ENCODE results near the gene PTGR1. TPM values are rescaled to one million over a fixed set of nuclear protein-coding genes. Genes with fewer than 3 reads are reported as not detected.

Gene PTGR1
- total and polyA plus RNA-seq, 2 donors, result 8.0 to 16.5 TPM

DNA sequence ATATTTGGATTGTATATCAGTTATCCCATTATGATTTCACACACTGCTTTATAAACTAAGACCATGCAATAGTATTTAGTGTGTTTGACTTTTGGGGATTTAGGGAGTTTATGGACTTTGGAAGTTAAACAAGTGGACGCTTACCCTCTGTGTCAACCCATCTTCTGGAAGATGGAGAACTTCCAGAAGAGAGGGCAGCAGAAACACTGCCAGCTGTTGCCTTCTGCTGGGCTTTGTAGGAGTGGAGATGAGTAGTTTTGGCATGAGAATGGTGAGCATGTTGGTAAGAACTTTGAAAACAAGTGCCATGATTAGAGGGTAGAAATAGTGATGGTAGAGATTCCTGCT is 33.9 kb upstream of the PTGR1 start:
- WGBS, result 97% methylated on average over 1 of the region's 1 CpG
- H3K4me1 ChIP-seq (ENCODE audit: control insufficient read depth in 2 of 2, insufficient read depth in 2 of 2, low read length in 2 of 2), result peaks cover 6 to 9% of the 10 kb centered on the region in 2 donors
- no peak for DNase-seq (ENCODE audit: low read depth in 6 of 9, low spot score in 9 of 9)

DNA sequence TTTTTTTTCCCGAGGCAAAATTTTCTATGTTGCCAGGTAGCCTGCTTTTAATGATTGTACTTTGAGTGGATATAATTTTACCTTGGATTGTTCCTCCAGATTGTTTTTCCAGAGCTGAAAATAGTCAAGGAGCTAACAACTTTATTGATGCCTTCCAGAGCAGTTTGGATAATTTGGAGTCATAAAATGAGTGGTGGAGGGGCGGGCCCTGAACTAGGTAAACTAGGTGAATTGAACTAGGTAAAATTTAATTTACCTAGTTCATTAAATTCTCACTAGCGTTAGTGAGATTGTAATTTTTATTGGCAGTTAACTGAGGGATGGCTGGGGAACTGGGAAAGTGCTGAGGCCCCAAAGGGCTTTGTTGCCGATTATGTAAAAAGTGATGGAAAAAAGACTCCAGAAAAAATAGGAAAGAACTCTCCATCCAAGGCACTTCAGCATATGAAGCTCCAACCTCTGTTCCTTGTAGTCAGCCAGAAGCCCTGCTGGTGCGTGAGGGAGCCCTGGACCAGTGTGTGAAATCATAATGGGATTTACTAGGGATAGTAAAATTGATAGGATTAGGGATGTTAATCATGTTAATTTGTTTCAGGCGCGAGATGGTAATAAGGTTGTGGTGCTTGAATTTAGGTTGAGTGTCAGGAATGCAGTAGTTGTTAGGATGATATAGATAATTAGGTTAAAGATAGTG is 33.4 kb upstream of the PTGR1 start:
- no peak for DNase-seq (ENCODE audit: low read depth in 6 of 9, low spot score in 9 of 9)
- WGBS, result 98% methylated on average over 7 of the region's 7 CpGs
- Histone ChIP-seq H3K36me3 (ENCODE audit: control insufficient read depth in 2 of 2, insufficient read depth in 2 of 2, low read length in 1 of 2) (no peaks in the 10 kb centered on the region), H3K27ac (ENCODE audit: low read depth in 1 of 2, low read length in 1 of 2) (no peak overlapping the region), H3K4me3 (ENCODE audit: low read length in 2 of 2) (no peak overlapping the region), H3K27me3 (ENCODE audit: control insufficient read depth in 2 of 2, insufficient read depth in 1 of 2, low read length in 1 of 2) (no peaks in the 10 kb centered on the region), H3K9me3 (ENCODE audit: control insufficient read depth in 2 of 2, insufficient read depth in 1 of 2, low read length in 1 of 2) (no peaks in the 10 kb centered on the region), H3K4me1 (ENCODE audit: control insufficient read depth in 2 of 2, insufficient read depth in 2 of 2, low read length in 2 of 2) (peaks cover 6 to 9% of the 10 kb centered on the region in 2 donors)

More for the DNA sequence above, 33.9 kb upstream of the PTGR1 start:
- no peak overlapping the region for H3K4me3 ChIP-seq (ENCODE audit: low read length in 2 of 2)
- H3K9me3 ChIP-seq (ENCODE audit: control insufficient read depth in 2 of 2, insufficient read depth in 1 of 2, low read length in 1 of 2), result no peaks in the 10 kb centered on the region
- no peaks in the 10 kb centered on the region for H3K36me3 ChIP-seq (ENCODE audit: control insufficient read depth in 2 of 2, insufficient read depth in 2 of 2, low read length in 1 of 2)
- no peak overlapping the region for H3K27ac ChIP-seq (ENCODE audit: low read depth in 1 of 2, low read length in 1 of 2)
- H3K27me3 ChIP-seq (ENCODE audit: control insufficient read depth in 2 of 2, insufficient read depth in 1 of 2, low read length in 1 of 2), result no peaks in the 10 kb centered on the region

DNA sequence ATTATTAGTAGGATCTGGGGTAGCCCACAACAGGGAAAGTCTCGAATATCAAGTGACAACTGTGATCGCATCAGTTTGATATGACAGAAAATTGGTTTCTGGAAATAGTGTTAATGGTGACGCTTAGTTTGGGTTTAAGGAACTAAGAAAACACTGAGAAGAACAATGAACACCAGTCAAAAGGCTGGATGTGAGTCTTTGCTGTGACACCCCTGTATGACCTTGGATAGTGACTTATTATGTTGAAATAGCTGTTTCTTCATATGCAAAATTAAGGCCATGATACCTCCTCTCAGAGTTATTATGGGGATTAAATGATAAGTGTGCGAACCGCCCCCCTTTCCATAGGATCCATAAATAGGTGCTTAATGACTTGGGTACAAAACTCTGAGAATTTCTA is 32.6 kb upstream of the PTGR1 start:
- no peaks in the 10 kb centered on the region for H3K36me3 ChIP-seq (ENCODE audit: control insufficient read depth in 2 of 2, insufficient read depth in 2 of 2, low read length in 1 of 2)
- no peaks in the 10 kb centered on the region for H3K27me3 ChIP-seq (ENCODE audit: control insufficient read depth in 2 of 2, insufficient read depth in 1 of 2, low read length in 1 of 2)
- 46% methylated on average over 5 of the region's 5 CpGs for WGBS
- H3K27ac ChIP-seq (ENCODE audit: low read depth in 1 of 2, low read length in 1 of 2), result no peak overlapping the region
- peak overlapping the region; percentile 53 to 93 for H3K4me3 ChIP-seq (ENCODE audit: low read length in 2 of 2)
- DNase-seq (ENCODE audit: low read depth in 6 of 9, low spot score in 9 of 9), result peak in 2 of 9 donors; percentile 1 to 5
- H3K4me1 ChIP-seq (ENCODE audit: control insufficient read depth in 2 of 2, insufficient read depth in 2 of 2, low read length in 2 of 2), result peaks cover 6 to 9% of the 10 kb centered on the region in 2 donors
- H3K9me3 ChIP-seq (ENCODE audit: control insufficient read depth in 2 of 2, insufficient read depth in 1 of 2, low read length in 1 of 2), result no peaks in the 10 kb centered on the region

DNA sequence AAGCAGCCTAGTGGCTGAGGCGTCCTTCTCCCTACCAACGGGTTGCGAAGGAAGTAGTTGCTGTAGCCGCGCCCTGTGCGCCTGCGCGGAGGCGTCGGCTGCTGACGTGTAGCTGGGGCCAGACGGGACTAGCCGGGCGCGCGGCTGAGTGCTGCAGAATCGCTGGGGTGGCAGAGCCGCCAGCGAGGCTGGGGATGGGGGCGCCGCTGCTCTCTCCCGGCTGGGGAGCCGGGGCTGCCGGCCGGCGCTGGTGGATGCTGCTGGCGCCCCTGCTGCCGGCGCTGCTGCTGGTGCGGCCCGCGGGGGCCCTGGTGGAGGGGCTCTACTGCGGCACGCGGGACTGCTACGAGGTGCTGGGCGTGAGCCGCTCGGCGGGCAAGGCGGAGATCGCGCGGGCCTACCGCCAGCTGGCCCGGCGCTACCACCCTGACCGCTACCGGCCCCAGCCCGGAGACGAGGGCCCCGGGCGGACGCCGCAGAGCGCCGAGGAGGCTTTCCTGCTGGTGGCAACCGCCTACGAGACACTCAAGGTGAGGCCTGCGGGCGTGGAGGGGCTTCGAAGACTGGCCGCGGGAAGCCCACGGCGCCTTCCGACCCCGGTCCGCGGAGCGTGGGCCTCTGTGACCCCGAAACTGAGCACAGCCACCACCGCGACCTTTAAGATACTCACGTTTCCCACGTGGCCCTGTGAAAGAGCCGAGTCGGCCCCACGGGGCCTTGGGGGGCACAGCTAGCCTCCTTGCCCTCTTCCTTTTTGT is 31.9 kb upstream of the PTGR1 start, which contains the start of gene DNAJC25:
Gene DNAJC25 (plus strand): TSS at position 121 of the 758 bp plus-strand sequence. CDS start 74 bp downstream, at position 195.
- under 1% methylated on average over 79 of the region's 79 CpGs for WGBS
- peak within 1 kb of the TSS; percentile 44 to 91 for H3K27ac ChIP-seq (ENCODE audit: low read depth in 1 of 2, low read length in 1 of 2)
- no peaks in the 10 kb centered on the region for H3K9me3 ChIP-seq (ENCODE audit: control insufficient read depth in 2 of 2, insufficient read depth in 1 of 2, low read length in 1 of 2)
- no peaks in the 10 kb centered on the region for H3K36me3 ChIP-seq (ENCODE audit: control insufficient read depth in 2 of 2, insufficient read depth in 2 of 2, low read length in 1 of 2)
- H3K27me3 ChIP-seq (ENCODE audit: control insufficient read depth in 2 of 2, insufficient read depth in 1 of 2, low read length in 1 of 2), result no peaks in the 10 kb centered on the region
- DNase-seq (ENCODE audit: low read depth in 6 of 9, low spot score in 9 of 9), result peak; percentile 95 to 99 (median 96)
- H3K4me3 ChIP-seq (ENCODE audit: low read length in 2 of 2), result peak within 1 kb of the TSS; percentile 53 to 93
- peaks cover 6 to 9% of the 10 kb centered on the region in 2 donors for H3K4me1 ChIP-seq (ENCODE audit: control insufficient read depth in 2 of 2, insufficient read depth in 2 of 2, low read length in 2 of 2)

DNA sequence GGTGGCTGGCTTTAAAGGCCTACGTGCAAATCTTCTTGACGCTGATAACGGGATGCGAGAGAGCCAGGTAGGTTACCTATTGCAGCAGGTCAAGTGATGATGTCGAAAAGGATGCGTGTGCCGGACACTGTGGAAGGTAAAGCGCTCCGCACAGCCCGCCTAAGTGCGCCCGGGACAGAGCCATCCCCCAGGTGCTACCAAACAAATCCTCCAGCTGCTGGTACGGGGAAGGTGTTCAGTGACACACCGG is 31.4 kb upstream of the PTGR1 start:
- Histone ChIP-seq H3K36me3 (ENCODE audit: control insufficient read depth in 2 of 2, insufficient read depth in 2 of 2, low read length in 1 of 2) (no peaks in the 10 kb centered on the region), H3K27ac (ENCODE audit: low read depth in 1 of 2, low read length in 1 of 2) (peak overlapping the region; percentile 36 to 91), H3K4me3 (ENCODE audit: low read length in 2 of 2) (peak overlapping the region; percentile 53 to 93), H3K4me1 (ENCODE audit: control insufficient read depth in 2 of 2, insufficient read depth in 2 of 2, low read length in 2 of 2) (peaks cover 6 to 9% of the 10 kb centered on the region in 2 donors), H3K9me3 (ENCODE audit: control insufficient read depth in 2 of 2, insufficient read depth in 1 of 2, low read length in 1 of 2) (no peaks in the 10 kb centered on the region), H3K27me3 (ENCODE audit: control insufficient read depth in 2 of 2, insufficient read depth in 1 of 2, low read length in 1 of 2) (no peaks in the 10 kb centered on the region)
- under 1% methylated on average over 14 of the region's 14 CpGs for WGBS
- no peak for DNase-seq (ENCODE audit: low read depth in 6 of 9, low spot score in 9 of 9)

- Histone ChIP-seq H3K27ac (ENCODE audit: low read depth in 1 of 2, low read length in 1 of 2) (peak overlapping the region; percentile 36 to 91), H3K4me3 (ENCODE audit: low read length in 2 of 2) (peak overlapping the region; percentile 53 to 93), H3K27me3 (ENCODE audit: control insufficient read depth in 2 of 2, insufficient read depth in 1 of 2, low read length in 1 of 2) (no peaks in the 10 kb centered on the region), H3K9me3 (ENCODE audit: control insufficient read depth in 2 of 2, insufficient read depth in 1 of 2, low read length in 1 of 2) (no peaks in the 10 kb centered on the region), H3K36me3 (ENCODE audit: control insufficient read depth in 2 of 2, insufficient read depth in 2 of 2, low read length in 1 of 2) (no peaks in the 10 kb centered on the region), H3K4me1 (ENCODE audit: control insufficient read depth in 2 of 2, insufficient read depth in 2 of 2, low read length in 2 of 2) (peaks cover 6 to 9% of the 10 kb centered on the region in 2 donors)
- WGBS, result 19% methylated on average over 17 of the region's 17 CpGs
- DNase-seq (ENCODE audit: low read depth in 6 of 9, low spot score in 9 of 9), result peak in 1 of 9 donors; percentile 2
These were observed 30.9 kb upstream of the PTGR1 start for GRCh38 chr9:111630182-111630963.

GRCh38 chr9:111628411-111628810 is 29.0 kb upstream of the PTGR1 start:
- H3K9me3 ChIP-seq (ENCODE audit: control insufficient read depth in 2 of 2, insufficient read depth in 1 of 2, low read length in 1 of 2), result no peaks in the 10 kb centered on the region
- no peak for DNase-seq (ENCODE audit: low read depth in 6 of 9, low spot score in 9 of 9)

GRCh38 chr9:111627260-111627963 is 28.0 kb upstream of the PTGR1 start:
- no peaks in the 10 kb centered on the region for H3K27me3 ChIP-seq (ENCODE audit: control insufficient read depth in 2 of 2, insufficient read depth in 1 of 2, low read length in 1 of 2)
- no peaks in the 10 kb centered on the region for H3K9me3 ChIP-seq (ENCODE audit: control insufficient read depth in 2 of 2, insufficient read depth in 1 of 2, low read length in 1 of 2)
- no peak overlapping the region for H3K27ac ChIP-seq (ENCODE audit: low read depth in 1 of 2, low read length in 1 of 2)
- peaks cover 6 to 8% of the 10 kb centered on the region in 2 donors for H3K4me1 ChIP-seq (ENCODE audit: control insufficient read depth in 2 of 2, insufficient read depth in 2 of 2, low read length in 2 of 2)
- no peaks in the 10 kb centered on the region for H3K36me3 ChIP-seq (ENCODE audit: control insufficient read depth in 2 of 2, insufficient read depth in 2 of 2, low read length in 1 of 2)
- WGBS, result 89% methylated on average over 7 of the region's 7 CpGs
- no peak for DNase-seq (ENCODE audit: low read depth in 6 of 9, low spot score in 9 of 9)
- no peak overlapping the region for H3K4me3 ChIP-seq (ENCODE audit: low read length in 2 of 2)

More at GRCh38 chr9:111628411-111628810, 29.0 kb upstream of the PTGR1 start:
- Histone ChIP-seq H3K36me3 (ENCODE audit: control insufficient read depth in 2 of 2, insufficient read depth in 2 of 2, low read length in 1 of 2) (no peaks in the 10 kb centered on the region), H3K27ac (ENCODE audit: low read depth in 1 of 2, low read length in 1 of 2) (no peak overlapping the region), H3K4me1 (ENCODE audit: control insufficient read depth in 2 of 2, insufficient read depth in 2 of 2, low read length in 2 of 2) (peaks cover 6 to 9% of the 10 kb centered on the region in 2 donors), H3K27me3 (ENCODE audit: control insufficient read depth in 2 of 2, insufficient read depth in 1 of 2, low read length in 1 of 2) (no peaks in the 10 kb centered on the region), H3K4me3 (ENCODE audit: low read length in 2 of 2) (no peak overlapping the region)
- 90% methylated on average over 7 of the region's 7 CpGs for WGBS
